Esophagus muscularis mucosa (tissue), 4 donors: ENCODE results near the gene USP24. TPM values are rescaled to one million over a fixed set of nuclear protein-coding genes. Genes with fewer than 3 reads are reported as not detected.

Source experiments
- DNase-seq: peaks from one replicate; pipeline ENCODE4 v3.0.0-alpha.2; 2017; ENCODE audit errors: extremely low spot score
- H3K27ac ChIP-seq, 4 donors: fragments of 200-600 bp; sonication (generic); replicated peaks in 1 of 4; 1 replicate in 3 of 4; 2 replicates in 1 of 4; pipeline ENCODE4 v1.5.1; 2016 to 2019; ENCODE audit warnings: mild to moderate bottlenecking in 1 of 4
- H3K27me3 ChIP-seq, 4 donors: fragments of 200-600 bp; sonication (generic); one replicate each; pipeline versions ENCODE4 v1.5.1 to v1.6.0; 2016 to 2019
- H3K36me3 ChIP-seq, 4 donors: fragments of 200-600 bp; sonication (generic); one replicate each; pipeline ENCODE4 v1.5.1; 2016 to 2019
- H3K4me1 ChIP-seq, 4 donors: fragments of 200-600 bp; sonication (generic); one replicate each; pipeline ENCODE4 v1.5.1; 2016 to 2019
- H3K4me3 ChIP-seq, 4 donors: fragments of 200-600 bp; sonication (generic); 1 replicate in 2 of 4; 2 replicates in 2 of 4; pipeline ENCODE4 v1.5.1; 2016 to 2019; ENCODE audit warnings: mild to moderate bottlenecking in 4 of 4, moderate library complexity in 1 of 4
- H3K9me3 ChIP-seq, 4 donors: fragments of 200-600 bp; sonication (generic); 1 replicate in 3 of 4; 2 replicates in 1 of 4; pipeline ENCODE4 v1.5.1; 2016 to 2019
- EP300 ChIP-seq: sonication (generic); formaldehyde crosslinking; IDR thresholded peaks from one replicate; pipeline ENCODE4 v1.6.1; 2017; ENCODE audit warnings: antibody characterized with exemption
- POLR2A ChIP-seq: fragments of 450-650 bp; IDR thresholded peaks from one replicate; pipeline ENCODE4 v1.6.1; 2017; ENCODE audit warnings: antibody characterized with exemption, moderate library complexity, mild to moderate bottlenecking, low read depth
- POLR2AphosphoS5 ChIP-seq, 2 donors: sonication (generic); formaldehyde crosslinking; IDR thresholded peaks; one replicate each; pipeline ENCODE4 v1.6.1; 2017; ENCODE audit warnings: antibody characterized with exemption in 2 of 2
- WGBS: methylation state at CpG from one replicate; pipeline ENCODE4 v1.1.5; 2018; 5-methylcytosine and 5-hydroxymethylcytosine counted together
- intact Hi-C: fragments of 100-400 bp; cut with DNase I; formaldehyde crosslinking; loops from one replicate; pipeline ENCODE4 v1.15.1; 2023
- total RNA-seq, 4 donors: library from RNA; depleted of rRNA; stranded (reverse); fragments of >200 nt; gene quantifications; one replicate each; pipeline versions ENCODE4 v1.1.0 to v1.2.1, GENCODE V29; 2016
- TF ChIP-seq, protein P1 (sequence below), 3 experiments: fragments of 200-600 bp in 2 of 3; fragments of 450-650 bp in 1 of 3; sonication (generic) in 2 of 3; IDR thresholded peaks; one replicate each; pipeline ENCODE4 v1.5.1; 2017 to 2019; ENCODE audit warnings: antibody characterized with exemption in 3 of 3, mild to moderate bottlenecking in 2 of 3, moderate library complexity in 1 of 3

Gene USP24
- total RNA-seq, 4 donors from 2014 or later = 28.3 to 45.3 (median 37.7) TPM

DNA sequence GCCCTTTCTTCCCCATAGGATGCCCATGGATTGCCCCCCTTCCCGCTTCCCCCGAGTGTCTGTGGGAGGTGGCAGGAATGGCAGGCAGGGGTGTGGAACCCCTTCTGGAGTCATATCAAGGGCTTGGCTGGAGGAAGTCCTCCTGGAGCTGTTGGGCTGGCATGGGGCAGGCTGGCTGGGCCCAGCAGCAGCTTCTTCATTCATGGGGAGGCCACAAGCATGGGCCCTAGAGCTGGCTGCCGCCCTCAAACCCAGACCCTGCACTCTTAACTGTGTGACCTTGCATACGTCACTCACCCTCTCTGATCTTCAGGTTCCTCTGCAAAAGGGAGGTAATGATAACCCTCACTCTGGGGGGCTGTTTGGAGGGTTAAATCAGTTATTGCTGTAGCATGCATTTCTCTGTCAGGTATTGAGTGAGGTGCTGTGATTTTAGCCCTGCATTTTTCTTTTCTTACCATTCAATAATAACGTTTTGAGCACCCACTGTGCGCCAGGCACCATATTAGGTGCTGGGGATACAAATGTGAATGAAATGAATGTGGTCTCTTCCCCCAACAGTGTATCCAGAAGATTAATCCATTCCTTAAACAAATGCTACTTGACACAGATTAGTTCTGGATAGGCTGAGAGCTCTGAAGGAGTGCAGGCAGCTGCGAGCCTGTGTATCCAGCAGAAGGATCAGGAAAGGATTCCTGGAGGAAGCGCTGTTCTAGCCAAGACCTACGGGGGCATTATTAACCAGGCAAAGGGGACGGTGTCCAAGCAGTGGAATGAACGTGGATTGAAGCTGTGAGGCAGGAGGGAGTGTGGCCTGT, 166.5 kb downstream of the USP24 start:
- DNase-seq = no peak
- no peaks in the 10 kb centered on the region for H3K9me3 ChIP-seq
- H3K36me3 ChIP-seq = no peaks in the 10 kb centered on the region
- H3K4me1 ChIP-seq = peaks cover 0 to 15% (median 5%) of the 10 kb centered on the region in 4 donors
- WGBS = 85% methylated on average over 10 of the region's 11 CpGs
- H3K4me3 ChIP-seq = no peak overlapping the region
- H3K27me3 ChIP-seq = no peaks in the 10 kb centered on the region
- TF ChIP-seq, protein P1, sequence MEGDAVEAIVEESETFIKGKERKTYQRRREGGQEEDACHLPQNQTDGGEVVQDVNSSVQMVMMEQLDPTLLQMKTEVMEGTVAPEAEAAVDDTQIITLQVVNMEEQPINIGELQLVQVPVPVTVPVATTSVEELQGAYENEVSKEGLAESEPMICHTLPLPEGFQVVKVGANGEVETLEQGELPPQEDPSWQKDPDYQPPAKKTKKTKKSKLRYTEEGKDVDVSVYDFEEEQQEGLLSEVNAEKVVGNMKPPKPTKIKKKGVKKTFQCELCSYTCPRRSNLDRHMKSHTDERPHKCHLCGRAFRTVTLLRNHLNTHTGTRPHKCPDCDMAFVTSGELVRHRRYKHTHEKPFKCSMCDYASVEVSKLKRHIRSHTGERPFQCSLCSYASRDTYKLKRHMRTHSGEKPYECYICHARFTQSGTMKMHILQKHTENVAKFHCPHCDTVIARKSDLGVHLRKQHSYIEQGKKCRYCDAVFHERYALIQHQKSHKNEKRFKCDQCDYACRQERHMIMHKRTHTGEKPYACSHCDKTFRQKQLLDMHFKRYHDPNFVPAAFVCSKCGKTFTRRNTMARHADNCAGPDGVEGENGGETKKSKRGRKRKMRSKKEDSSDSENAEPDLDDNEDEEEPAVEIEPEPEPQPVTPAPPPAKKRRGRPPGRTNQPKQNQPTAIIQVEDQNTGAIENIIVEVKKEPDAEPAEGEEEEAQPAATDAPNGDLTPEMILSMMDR (IDR thresholded peaks at IDR 0.05) = no peak
- no peak for TF ChIP-seq EP300
- intact Hi-C loops = no loop called here
- no peak overlapping the region for H3K27ac ChIP-seq

DNA sequence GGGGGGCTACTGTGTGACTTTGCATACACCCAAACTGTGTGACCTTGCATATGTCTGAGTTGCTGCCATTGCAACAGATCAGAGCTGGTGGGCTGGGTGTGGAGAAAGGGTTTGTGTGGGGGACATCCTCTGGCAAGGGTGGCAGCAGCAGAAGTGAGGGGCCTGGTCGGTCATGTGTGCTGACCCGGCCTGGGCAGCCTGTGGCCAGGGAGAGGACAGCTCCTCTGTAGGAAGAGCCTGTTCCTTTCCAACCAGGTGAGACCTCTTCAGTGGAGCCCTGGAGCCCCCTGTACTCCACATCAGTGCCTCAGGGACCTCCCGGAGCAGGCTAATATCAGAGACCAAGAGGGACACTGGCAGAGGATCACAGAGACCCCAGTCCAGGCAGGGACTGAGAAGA, 167.6 kb downstream of the USP24 start:
- Histone ChIP-seq H3K4me3 (no peak overlapping the region), H3K27me3 (no peaks in the 10 kb centered on the region), H3K36me3 (no peaks in the 10 kb centered on the region), H3K9me3 (no peaks in the 10 kb centered on the region), H3K27ac (no peak overlapping the region), H3K4me1 (peaks cover 0 to 15% (median 5%) of the 10 kb centered on the region in 4 donors)
- intact Hi-C loops = no loop called here
- no peak for DNase-seq
- TF ChIP-seq, protein P1 (IDR thresholded peaks at IDR 0.05) = no peak
- TF ChIP-seq POLR2AphosphoS5 (IDR thresholded peaks at IDR 0.05) = no peak
- TF ChIP-seq EP300 = no peak
- TF ChIP-seq POLR2A = no peak
- WGBS = 100% methylated on average over 2 of the region's 3 CpGs

DNA sequence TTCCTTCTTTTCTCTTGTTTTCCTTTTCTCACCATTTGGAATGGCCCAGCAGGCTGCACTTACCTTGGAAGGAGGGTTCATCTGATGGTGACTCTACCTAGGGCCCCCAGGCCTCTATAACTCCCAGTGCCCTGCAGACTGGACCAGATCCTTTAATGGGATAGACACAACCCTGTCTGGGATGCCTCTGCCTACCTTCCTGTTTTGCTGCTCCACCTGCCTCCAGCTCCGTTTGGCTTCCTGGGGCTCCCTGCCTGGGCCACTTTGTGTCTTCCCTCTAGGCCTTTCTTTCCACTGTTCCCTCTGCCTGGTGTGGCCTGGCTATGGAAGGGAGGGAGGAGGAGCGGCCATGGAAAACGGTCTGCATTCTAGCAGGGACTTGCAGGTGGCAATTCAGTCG, 168.3 kb downstream of the USP24 start:
- TF ChIP-seq, protein P1 (IDR thresholded peaks at IDR 0.05) = no peak
- no peak for TF ChIP-seq POLR2AphosphoS5 (IDR thresholded peaks at IDR 0.05)
- no peak for TF ChIP-seq EP300
- no peak for TF ChIP-seq POLR2A
- intact Hi-C loops = no loop called here
- H3K36me3 ChIP-seq = no peaks in the 10 kb centered on the region
- 90% methylated on average over 4 of the region's 4 CpGs for WGBS
- no peaks in the 10 kb centered on the region for H3K27me3 ChIP-seq
- H3K4me1 ChIP-seq = peaks cover 0 to 15% (median 5%) of the 10 kb centered on the region in 4 donors
- no peak for DNase-seq
- H3K9me3 ChIP-seq = no peaks in the 10 kb centered on the region
- H3K27ac ChIP-seq = no peak overlapping the region
- H3K4me3 ChIP-seq = no peak overlapping the region

DNA sequence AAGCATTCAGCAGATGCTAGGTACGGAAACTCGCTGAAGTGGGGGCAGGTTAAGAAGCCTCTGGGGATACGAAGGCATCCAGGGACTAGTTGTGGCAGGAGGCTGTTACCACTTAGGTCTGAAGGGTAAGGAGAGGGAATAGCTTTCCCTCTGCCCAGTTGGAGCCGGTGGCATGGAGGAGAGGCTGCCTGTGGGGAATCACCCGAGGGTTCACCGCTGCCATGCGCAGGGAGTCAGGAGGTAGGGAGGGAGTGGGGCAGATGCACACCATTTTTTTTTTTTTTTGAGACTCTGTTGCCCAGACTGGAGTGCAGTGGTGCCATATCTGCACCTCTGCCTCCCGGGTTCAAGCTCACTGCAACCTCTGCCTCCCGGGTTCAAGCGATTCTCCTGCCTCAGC, 169.7 kb downstream of the USP24 start:
- H3K36me3 ChIP-seq = no peaks in the 10 kb centered on the region
- H3K4me3 ChIP-seq = no peak overlapping the region
- DNase-seq = no peak
- TF ChIP-seq POLR2AphosphoS5 (IDR thresholded peaks at IDR 0.05) (no peak), POLR2A (no peak), EP300 (no peak)
- TF ChIP-seq, protein P1 (IDR thresholded peaks at IDR 0.05) = no peak
- no peak overlapping the region for H3K27ac ChIP-seq
- peaks cover 0 to 16% (median 5%) of the 10 kb centered on the region in 4 donors for H3K4me1 ChIP-seq
- intact Hi-C loops = no loop called here
- peaks cover 0 to 8% (median 0%) of the 10 kb centered on the region in 4 donors for H3K27me3 ChIP-seq
- WGBS = 94% methylated on average over 6 of the region's 10 CpGs
- H3K9me3 ChIP-seq = no peaks in the 10 kb centered on the region
